Measurements from ENCODE around the gene APOC4.
"Not testable (repeated sequence)": the region's sequence is repeated elsewhere in the genome, so short reads cannot be mapped to it uniquely, and the experiment has no call there.

The APOC4 gene

DNA sequence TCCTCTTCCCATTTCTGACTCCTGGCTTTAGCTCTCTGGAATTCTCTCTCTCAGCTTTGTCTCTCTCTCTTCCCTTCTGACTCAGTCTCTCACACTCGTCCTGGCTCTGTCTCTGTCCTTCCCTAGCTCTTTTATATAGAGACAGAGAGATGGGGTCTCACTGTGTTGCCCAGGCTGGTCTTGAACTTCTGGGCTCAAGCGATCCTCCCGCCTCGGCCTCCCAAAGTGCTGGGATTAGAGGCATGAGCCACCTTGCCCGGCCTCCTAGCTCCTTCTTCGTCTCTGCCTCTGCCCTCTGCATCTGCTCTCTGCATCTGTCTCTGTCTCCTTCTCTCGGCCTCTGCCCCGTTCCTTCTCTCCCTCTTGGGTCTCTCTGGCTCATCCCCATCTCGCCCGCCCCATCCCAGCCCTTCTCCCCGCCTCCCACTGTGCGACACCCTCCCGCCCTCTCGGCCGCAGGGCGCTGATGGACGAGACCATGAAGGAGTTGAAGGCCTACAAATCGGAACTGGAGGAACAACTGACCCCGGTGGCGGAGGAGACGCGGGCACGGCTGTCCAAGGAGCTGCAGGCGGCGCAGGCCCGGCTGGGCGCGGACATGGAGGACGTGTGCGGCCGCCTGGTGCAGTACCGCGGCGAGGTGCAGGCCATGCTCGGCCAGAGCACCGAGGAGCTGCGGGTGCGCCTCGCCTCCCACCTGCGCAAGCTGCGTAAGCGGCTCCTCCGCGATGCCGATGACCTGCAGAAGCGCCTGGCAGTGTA is 33.8 kb upstream of the APOC4 start:
- no peak overlapping the region for H3K4me3 ChIP-seq (ENCODE audit: low read depth, low read length)
- TF ChIP-seq, protein P1, sequence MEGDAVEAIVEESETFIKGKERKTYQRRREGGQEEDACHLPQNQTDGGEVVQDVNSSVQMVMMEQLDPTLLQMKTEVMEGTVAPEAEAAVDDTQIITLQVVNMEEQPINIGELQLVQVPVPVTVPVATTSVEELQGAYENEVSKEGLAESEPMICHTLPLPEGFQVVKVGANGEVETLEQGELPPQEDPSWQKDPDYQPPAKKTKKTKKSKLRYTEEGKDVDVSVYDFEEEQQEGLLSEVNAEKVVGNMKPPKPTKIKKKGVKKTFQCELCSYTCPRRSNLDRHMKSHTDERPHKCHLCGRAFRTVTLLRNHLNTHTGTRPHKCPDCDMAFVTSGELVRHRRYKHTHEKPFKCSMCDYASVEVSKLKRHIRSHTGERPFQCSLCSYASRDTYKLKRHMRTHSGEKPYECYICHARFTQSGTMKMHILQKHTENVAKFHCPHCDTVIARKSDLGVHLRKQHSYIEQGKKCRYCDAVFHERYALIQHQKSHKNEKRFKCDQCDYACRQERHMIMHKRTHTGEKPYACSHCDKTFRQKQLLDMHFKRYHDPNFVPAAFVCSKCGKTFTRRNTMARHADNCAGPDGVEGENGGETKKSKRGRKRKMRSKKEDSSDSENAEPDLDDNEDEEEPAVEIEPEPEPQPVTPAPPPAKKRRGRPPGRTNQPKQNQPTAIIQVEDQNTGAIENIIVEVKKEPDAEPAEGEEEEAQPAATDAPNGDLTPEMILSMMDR (IDR thresholded peaks at IDR 0.05; ENCODE audit: low read depth, low read length): no peak

- TF ChIP-seq, protein P1 (IDR thresholded peaks at IDR 0.05; ENCODE audit: low read depth, low read length): no peak
Measured at GRCh38 chr19:44908836-44909261, 33.2 kb upstream of the APOC4 start.

GRCh38 chr19:44909775-44910174 is 32.3 kb upstream of the APOC4 start:
- TF ChIP-seq, protein P1 (IDR thresholded peaks at IDR 0.05; ENCODE audit: low read depth, low read length): no peak
- no peak overlapping the region for H3K4me3 ChIP-seq (ENCODE audit: low read depth, low read length)

More at GRCh38 chr19:44908836-44909261, 33.2 kb upstream of the APOC4 start:
- no peak overlapping the region for H3K4me3 ChIP-seq (ENCODE audit: low read depth, low read length)

DNA sequence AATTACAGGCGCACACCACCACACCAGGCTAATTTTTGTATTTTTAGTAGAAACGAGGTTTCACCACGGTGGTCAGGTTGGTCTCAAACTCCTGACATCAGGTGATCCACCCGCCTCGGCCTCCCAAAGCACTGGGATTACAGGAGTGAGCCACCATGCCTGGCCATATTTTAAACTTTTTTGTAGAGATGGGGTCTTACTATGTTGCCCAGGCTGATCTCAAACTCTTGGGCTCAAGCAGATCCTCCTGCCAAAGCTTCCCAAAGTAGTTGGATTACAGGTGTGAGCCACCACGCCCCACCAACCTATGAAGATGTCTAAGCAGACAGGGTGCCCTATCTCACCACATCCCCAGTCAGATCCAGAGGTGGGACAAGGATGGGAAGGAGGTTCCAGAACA is 30.1 kb upstream of the APOC4 start:
- H3K4me3 ChIP-seq (ENCODE audit: low read depth, low read length): not testable (repeated sequence)

GRCh38 chr19:44912854-44913253 is 29.2 kb upstream of the APOC4 start:
- H3K4me3 ChIP-seq (ENCODE audit: low read depth, low read length): no peak overlapping the region
- TF ChIP-seq, protein P1 (IDR thresholded peaks at IDR 0.05; ENCODE audit: low read depth, low read length): no peak

DNA sequence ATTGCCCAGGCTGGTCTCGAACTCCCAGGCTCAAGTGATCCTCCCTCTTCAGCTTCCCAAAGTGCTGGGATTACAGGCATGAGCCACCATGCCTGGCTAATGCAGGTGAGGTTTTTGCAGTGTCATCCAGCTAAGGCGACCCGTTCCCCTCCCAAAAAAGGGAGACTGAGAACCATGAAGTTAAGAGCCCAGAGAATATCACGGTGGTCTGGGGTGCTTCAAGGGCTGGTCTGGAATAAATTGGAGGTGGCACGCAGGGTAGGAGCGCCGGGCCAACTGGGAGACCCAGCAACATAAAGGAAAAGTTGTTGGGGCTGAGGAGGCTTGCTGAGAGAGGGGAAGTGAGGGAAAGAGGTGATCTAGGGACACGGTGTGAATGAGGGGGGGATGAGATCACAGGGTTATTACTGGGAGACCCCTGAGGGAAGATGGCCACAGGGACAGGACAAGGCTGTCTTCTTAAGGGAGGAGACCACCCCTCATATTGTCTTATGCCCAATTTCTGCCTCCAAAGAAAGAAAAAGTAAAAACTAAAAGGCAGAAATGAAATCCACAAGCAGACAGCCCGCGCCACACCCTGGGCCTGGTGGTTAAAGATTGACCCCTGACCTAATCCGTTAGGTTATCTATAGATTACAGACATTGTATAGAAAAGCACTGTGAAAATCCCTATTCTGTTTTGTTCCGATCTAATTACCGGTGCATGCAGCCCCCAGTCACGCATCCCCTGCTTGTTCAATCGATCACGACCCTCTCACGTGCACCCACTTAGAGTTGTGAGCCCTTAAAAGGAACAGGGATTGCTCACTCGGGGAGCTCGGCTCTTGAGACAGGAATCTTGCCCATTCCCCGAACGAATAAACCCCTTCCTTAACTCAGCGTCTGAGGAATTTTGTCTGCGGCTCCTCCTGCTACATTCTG is 28.3 kb upstream of the APOC4 start:
- not testable (repeated sequence) for H3K4me3 ChIP-seq (ENCODE audit: low read depth, low read length)

DNA sequence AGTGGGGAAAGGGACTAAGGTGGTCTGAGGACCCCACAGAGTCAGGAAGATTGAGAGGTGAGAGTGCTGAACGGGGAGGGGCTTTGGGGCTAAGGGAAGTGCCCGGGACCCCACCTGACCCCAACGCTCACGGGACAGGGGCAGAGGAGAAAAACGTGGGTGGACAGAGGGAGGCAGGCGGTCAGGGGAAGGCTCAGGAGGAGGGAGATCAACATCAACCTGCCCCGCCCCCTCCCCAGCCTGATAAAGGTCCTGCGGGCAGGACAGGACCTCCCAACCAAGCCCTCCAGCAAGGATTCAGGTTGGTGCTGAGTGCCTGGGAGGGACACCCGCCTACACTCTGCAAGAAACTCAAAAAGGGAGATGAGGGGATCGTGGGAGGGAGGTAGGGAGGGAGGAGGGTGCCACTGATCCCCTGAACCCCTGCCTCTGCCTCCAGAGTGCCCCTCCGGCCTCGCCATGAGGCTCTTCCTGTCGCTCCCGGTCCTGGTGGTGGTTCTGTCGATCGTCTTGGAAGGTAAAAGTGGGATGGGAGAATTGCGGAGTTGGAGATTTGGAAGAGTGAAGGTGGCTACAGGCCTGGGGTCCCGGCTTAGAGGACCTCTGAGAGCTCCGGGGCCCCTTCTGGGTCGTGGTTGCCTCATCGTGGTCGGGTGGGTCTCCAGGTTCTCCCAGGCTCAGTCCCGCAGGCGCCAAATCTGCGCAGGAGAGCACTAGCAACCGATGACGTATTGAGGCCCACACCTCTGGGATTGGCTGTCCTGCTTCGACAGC is 27.4 kb upstream of the APOC4 start, which contains the start of gene APOC1:
Gene APOC1 (plus strand): TSS at position 176 of the 774 bp plus-strand sequence. CDS start 284 bp downstream, at position 460.
- H3K4me3 ChIP-seq (ENCODE audit: low read depth, low read length): peak within 1 kb of the TSS; percentile 58

- no peak overlapping the region for H3K4me3 ChIP-seq (ENCODE audit: low read depth, low read length)
Measured at GRCh38 chr19:44924243-44924725, 17.8 kb upstream of the APOC4 start.

More at GRCh38 chr19:44924243-44924725, 17.8 kb upstream of the APOC4 start:
- TF ChIP-seq, protein P1 (IDR thresholded peaks at IDR 0.05; ENCODE audit: low read depth, low read length): no peak

Measured in WI38 (cell line).